ENCODE results near the gene FNDC11.
"Not testable (repeated sequence)": the region's sequence is repeated elsewhere in the genome, so short reads cannot be mapped to it uniquely, and the experiment has no call there.

Gene FNDC11

GRCh38 chr20:63567136-63567385 is 13.1 kb downstream of the FNDC11 start:
- H3K4me2 ChIP-seq (ENCODE audit: low read length) = no peak overlapping the region
- peaks cover 5% of the 10 kb centered on the region for H3K36me3 ChIP-seq (ENCODE audit: insufficient read depth, low read length)
- no peak overlapping the region for H3K9ac ChIP-seq (ENCODE audit: low read depth, low read length)
- peaks cover 8% of the 10 kb centered on the region for H3K4me1 ChIP-seq (ENCODE audit: control insufficient read depth, insufficient read depth, low read length)
- H3K27me3 ChIP-seq (ENCODE audit: control insufficient read depth, insufficient read depth, low read length) = no peaks in the 10 kb centered on the region
- no peaks in the 10 kb centered on the region for H3K9me3 ChIP-seq (replicated peaks; ENCODE audit: low read length)
- no peak overlapping the region for H3K4me3 ChIP-seq (ENCODE audit: low read length)

DNA sequence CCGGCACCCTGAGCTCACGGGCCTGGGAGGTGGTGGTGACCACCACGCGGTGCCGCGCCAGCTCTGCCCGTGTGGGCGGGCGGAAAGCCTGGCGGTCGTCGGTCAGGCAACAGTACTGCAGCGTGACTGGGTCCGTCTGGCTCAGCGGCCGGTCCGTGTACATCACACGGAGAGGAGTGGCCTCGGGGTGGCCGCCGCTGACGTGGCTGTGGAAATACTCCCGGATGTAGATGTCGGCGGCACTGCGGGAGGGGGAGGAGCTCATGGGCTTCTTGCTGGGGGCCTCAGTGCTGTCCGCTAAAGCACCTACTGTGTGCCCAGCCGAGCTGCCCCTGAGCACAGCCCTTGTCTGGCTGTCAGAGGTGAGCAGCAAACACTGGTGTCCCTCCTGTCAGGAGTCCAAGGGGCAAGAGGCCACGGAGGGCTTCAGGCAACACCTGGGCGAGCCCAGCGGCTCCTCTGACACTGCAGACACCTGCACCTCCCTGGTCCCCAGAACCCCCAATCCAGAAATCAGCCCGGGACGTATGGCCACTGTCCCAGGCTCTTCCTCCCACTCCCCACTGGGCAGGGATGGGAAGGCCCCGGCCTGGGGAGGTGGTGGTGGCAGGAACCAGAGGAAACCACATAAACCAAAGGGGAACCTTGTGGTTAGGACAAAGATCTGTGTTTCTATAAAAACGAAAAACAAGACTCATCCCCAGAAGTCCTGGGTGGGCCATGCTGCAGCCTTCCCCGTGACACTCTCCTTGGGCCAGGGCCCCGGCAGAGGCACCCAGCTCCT is 13.6 kb downstream of the FNDC11 start:
- Histone ChIP-seq H3K27me3 (ENCODE audit: control insufficient read depth, insufficient read depth, low read length) (no peaks in the 10 kb centered on the region), H3K9me3 (replicated peaks; ENCODE audit: low read length) (no peaks in the 10 kb centered on the region), H3K4me2 (ENCODE audit: low read length) (no peak overlapping the region), H3K4me1 (ENCODE audit: control insufficient read depth, insufficient read depth, low read length) (peaks cover 8% of the 10 kb centered on the region), H3K36me3 (ENCODE audit: insufficient read depth, low read length) (peaks cover 5% of the 10 kb centered on the region), H3K4me3 (ENCODE audit: low read length) (no peak overlapping the region), H3K9ac (ENCODE audit: low read depth, low read length) (no peak overlapping the region)

DNA sequence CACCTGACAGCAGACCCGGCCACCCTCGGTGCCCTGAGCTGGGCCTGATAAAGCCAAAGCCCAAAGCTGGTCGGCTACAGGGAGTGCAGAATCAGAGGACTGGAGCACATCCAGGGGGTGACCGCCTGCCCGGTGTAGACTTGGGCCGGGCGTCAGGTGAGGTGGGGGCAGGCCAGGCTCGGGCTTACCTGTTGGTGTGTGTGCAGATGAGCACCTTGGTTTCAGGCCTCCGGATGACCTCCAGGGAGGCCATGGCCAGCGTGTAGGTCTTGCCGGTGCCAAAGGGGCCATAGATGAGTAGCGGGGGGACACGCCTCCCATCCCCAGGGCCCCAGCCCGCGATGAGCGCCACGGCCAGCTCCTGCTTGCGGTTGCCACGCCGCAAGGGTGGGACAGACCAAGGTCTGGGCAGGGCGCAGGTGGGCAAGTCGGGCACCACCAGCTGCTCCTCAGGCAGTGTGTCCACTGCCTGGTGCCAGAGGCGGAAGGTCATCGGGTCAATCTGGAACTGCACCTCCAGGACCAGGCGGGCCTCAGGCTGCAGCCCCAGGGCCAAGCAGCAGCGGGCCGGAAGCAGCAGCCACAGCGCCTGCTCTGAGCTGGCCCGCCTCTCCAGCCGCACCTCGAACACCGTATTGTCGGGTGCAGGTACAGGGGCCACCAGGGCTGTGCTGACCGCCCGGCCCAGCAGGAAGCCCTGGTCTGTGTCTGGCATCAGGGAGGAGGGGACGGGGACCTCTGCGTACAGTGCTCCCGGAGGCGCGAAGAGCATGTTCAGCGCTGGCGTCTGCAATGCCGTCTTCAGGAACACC is 14.4 kb downstream of the FNDC11 start:
- Histone ChIP-seq H3K4me2 (ENCODE audit: low read length) (no peak overlapping the region), H3K27me3 (ENCODE audit: control insufficient read depth, insufficient read depth, low read length) (no peaks in the 10 kb centered on the region), H3K36me3 (ENCODE audit: insufficient read depth, low read length) (peaks cover 5% of the 10 kb centered on the region), H3K9ac (ENCODE audit: low read depth, low read length) (no peak overlapping the region), H3K4me1 (ENCODE audit: control insufficient read depth, insufficient read depth, low read length) (peaks cover 13% of the 10 kb centered on the region), H3K9me3 (replicated peaks; ENCODE audit: low read length) (no peaks in the 10 kb centered on the region), H3K4me3 (ENCODE audit: low read length) (no peak overlapping the region)

- no peak overlapping the region for H3K9ac ChIP-seq (ENCODE audit: low read depth, low read length)
- no peaks in the 10 kb centered on the region for H3K27me3 ChIP-seq (ENCODE audit: control insufficient read depth, insufficient read depth, low read length)
- H3K9me3 ChIP-seq (replicated peaks; ENCODE audit: low read length) = no peaks in the 10 kb centered on the region
- H3K4me3 ChIP-seq (ENCODE audit: low read length) = no peak overlapping the region
- peaks cover 16% of the 10 kb centered on the region for H3K4me1 ChIP-seq (ENCODE audit: control insufficient read depth, insufficient read depth, low read length)
- peaks cover 5% of the 10 kb centered on the region for H3K36me3 ChIP-seq (ENCODE audit: insufficient read depth, low read length)
- no peak overlapping the region for H3K4me2 ChIP-seq (ENCODE audit: low read length)
Observed at GRCh38 chr20:63568986-63569949, 15.3 kb downstream of the FNDC11 start.

DNA sequence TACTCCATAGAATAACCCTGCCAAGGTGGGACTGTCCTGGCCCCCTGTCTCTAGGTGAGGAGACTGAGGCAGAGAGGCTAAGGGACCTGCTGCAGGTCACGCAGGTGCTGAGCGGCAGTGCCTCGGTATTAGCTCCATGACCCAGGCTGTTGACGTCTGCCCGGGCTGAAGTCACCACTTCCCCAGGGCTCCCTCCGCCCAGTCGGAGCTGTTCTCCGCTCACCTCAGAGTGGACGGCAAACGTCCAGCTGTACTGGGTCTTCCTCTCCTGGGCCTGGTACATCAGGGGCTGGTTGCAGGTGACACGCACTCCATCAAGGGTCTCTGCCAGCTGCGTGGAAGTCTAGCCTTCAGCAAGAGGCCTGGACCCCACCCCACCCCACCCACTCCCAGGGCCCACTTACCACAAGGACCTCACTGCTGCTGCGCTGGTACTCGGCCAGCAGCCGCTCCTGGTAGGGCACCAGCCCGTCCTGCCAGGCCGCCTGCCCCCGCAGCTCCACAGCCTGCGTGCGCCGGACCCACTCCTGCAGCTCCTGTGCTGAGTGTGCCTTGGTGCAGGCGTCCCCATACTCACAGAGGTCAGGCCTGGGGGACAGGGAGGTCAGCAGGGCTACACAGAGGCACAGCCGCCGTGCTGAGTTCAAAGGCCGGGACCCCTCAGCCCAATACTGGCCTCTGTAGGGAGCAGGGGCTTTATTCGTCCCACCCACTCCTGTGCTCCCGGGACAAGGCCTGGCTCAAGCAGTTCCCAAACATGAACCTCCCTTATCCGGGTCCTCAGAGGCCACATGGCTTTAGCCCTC is 16.5 kb downstream of the FNDC11 start:
- no peak overlapping the region for H3K4me2 ChIP-seq (ENCODE audit: low read length)
- no peaks in the 10 kb centered on the region for H3K27me3 ChIP-seq (ENCODE audit: control insufficient read depth, insufficient read depth, low read length)
- no peaks in the 10 kb centered on the region for H3K9me3 ChIP-seq (replicated peaks; ENCODE audit: low read length)
- H3K4me1 ChIP-seq (ENCODE audit: control insufficient read depth, insufficient read depth, low read length) = peaks cover 29% of the 10 kb centered on the region
- H3K9ac ChIP-seq (ENCODE audit: low read depth, low read length) = no peak overlapping the region
- H3K36me3 ChIP-seq (ENCODE audit: insufficient read depth, low read length) = peaks cover 4% of the 10 kb centered on the region
- H3K4me3 ChIP-seq (ENCODE audit: low read length) = no peak overlapping the region

- H3K9me3 ChIP-seq (replicated peaks; ENCODE audit: low read length); H3K9ac ChIP-seq (ENCODE audit: low read depth, low read length); H3K4me3 ChIP-seq (ENCODE audit: low read length); H3K4me2 ChIP-seq (ENCODE audit: low read length); H3K27me3 ChIP-seq (ENCODE audit: control insufficient read depth, insufficient read depth, low read length); H3K36me3 ChIP-seq (ENCODE audit: insufficient read depth, low read length): not testable (repeated sequence)
- H3K4me1 ChIP-seq (ENCODE audit: control insufficient read depth, insufficient read depth, low read length) = peaks cover 33% of the 10 kb centered on the region
Observed at GRCh38 chr20:63571087-63571478, 17.1 kb downstream of the FNDC11 start.

- Histone ChIP-seq H3K4me2 (ENCODE audit: low read length) (no peak overlapping the region), H3K9me3 (replicated peaks; ENCODE audit: low read length) (no peaks in the 10 kb centered on the region), H3K4me1 (ENCODE audit: control insufficient read depth, insufficient read depth, low read length) (peaks cover 33% of the 10 kb centered on the region), H3K9ac (ENCODE audit: low read depth, low read length) (no peak overlapping the region), H3K36me3 (ENCODE audit: insufficient read depth, low read length) (no peaks in the 10 kb centered on the region), H3K27me3 (ENCODE audit: control insufficient read depth, insufficient read depth, low read length) (no peaks in the 10 kb centered on the region), H3K4me3 (ENCODE audit: low read length) (no peak overlapping the region)
Observed at GRCh38 chr20:63572071-63572787, 18.3 kb downstream of the FNDC11 start.

DNA sequence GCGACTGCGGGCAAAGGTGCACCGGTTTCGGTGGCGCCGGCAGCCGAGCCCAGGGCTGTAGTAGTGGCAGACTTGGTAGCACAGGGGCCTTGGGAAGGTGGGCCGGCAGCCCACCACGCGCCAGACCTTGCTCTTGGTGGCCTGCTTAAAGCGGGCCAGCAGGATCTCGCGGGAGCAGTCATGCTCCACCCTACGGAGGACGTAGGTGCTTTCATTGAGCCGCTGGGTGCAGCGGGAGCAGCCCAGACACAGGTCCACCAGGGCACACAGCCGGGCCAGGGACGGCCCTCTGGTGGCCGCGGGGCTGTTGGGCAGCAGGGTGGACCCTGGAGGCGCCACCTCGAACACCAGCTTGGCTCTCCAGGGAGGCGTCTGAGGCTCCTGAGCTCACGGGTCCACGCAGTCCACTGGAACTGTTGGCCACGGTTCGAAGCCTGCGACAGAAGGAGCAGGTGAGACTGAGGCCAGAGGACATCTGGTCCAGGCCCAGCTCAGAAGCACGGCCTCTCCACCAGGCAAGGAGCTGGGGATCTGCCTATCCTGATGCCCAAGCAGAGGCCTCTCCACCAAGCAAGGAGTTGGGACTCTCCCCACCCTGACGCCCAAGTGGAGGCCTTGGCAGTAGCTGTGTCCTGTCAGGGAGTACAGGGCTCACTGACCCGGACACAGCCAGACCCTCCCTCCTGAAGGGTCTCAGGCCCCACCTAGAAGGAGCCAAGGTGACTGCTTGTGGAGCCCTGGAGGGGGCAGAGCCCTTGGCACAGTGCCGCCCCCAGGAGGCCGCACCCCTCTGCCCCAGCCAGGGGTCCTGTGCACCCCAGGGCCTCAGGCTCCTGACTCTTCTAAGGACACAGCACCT is 19.1 kb downstream of the FNDC11 start:
- Histone ChIP-seq H3K9ac (ENCODE audit: low read depth, low read length) (peak overlapping the region; percentile 77), H3K9me3 (replicated peaks; ENCODE audit: low read length) (no peaks in the 10 kb centered on the region), H3K36me3 (ENCODE audit: insufficient read depth, low read length) (no peaks in the 10 kb centered on the region), H3K4me1 (ENCODE audit: control insufficient read depth, insufficient read depth, low read length) (peaks cover 33% of the 10 kb centered on the region), H3K27me3 (ENCODE audit: control insufficient read depth, insufficient read depth, low read length) (peaks cover under 1% of the 10 kb centered on the region), H3K4me2 (ENCODE audit: low read length) (peak overlapping the region; percentile 87), H3K4me3 (ENCODE audit: low read length) (peak overlapping the region; percentile 78)

- Histone ChIP-seq H3K36me3 (ENCODE audit: insufficient read depth, low read length) (no peaks in the 10 kb centered on the region), H3K27me3 (ENCODE audit: control insufficient read depth, insufficient read depth, low read length) (peaks cover 4% of the 10 kb centered on the region), H3K4me3 (ENCODE audit: low read length) (peak overlapping the region; percentile 78), H3K4me1 (ENCODE audit: control insufficient read depth, insufficient read depth, low read length) (peaks cover 33% of the 10 kb centered on the region), H3K9ac (ENCODE audit: low read depth, low read length) (peak overlapping the region; percentile 77), H3K9me3 (replicated peaks; ENCODE audit: low read length) (no peaks in the 10 kb centered on the region), H3K4me2 (ENCODE audit: low read length) (peak overlapping the region; percentile 87)
Observed at GRCh38 chr20:63573647-63574131, 19.7 kb downstream of the FNDC11 start.
